ENCODE results near the gene GFOD1. TPM values are rescaled to one million over a fixed set of nuclear protein-coding genes. Genes with fewer than 3 reads are reported as not detected.
"Not testable (repeated sequence)": the region's sequence is repeated elsewhere in the genome, so short reads cannot be mapped to it uniquely, and the experiment has no call there.

The GFOD1 gene
- total RNA-seq, 1 donor from 2014 or later, result 9.6 TPM

GRCh38 chr6:13468839-13469238 is 18.6 kb downstream of the GFOD1 start:
- ATAC-seq, result no peak

GRCh38 chr6:13467216-13467600 is 20.2 kb downstream of the GFOD1 start:
- ATAC-seq (peak; percentile 51), DNase-seq (ENCODE audit: low spot score) (peak; percentile 40)

More at GRCh38 chr6:13468839-13469238, 18.6 kb downstream of the GFOD1 start:
- DNase-seq (ENCODE audit: low spot score), result peak; percentile 14

GRCh38 chr6:13466304-13467215 is 20.8 kb downstream of the GFOD1 start:
- DNase-seq (ENCODE audit: low spot score) (peak; percentile 33), ATAC-seq (no peak)

GRCh38 chr6:13465734-13466133 is 21.7 kb downstream of the GFOD1 start:
- ATAC-seq (no peak), DNase-seq (ENCODE audit: low spot score) (peak; percentile 15)

- ATAC-seq (no peak), DNase-seq (ENCODE audit: low spot score) (peak; percentile 35)
These were observed 23.5 kb downstream of the GFOD1 start for GRCh38 chr6:13463941-13464340.

DNA sequence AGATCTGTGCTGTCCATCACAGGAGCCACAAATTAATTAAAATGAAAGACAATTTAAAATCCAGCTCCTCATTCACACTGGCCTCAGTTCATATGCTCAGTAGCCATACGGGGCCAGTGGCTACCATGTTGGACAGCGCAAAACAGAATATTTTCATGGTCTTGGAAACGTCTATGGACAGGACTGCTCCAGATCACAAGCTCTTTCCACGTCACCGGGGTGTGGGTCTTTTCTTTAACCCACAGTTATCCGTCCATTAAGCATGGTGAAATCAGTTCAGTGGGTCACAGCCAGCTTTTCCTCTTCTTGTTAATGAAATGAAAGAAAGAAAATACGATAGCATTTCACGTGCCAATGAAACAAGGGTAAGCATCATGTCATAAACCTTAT is 24.1 kb downstream of the GFOD1 start:
- DNase-seq (ENCODE audit: low spot score) (no peak), ATAC-seq (no peak)

GRCh38 chr6:13462458-13463327 is 24.7 kb downstream of the GFOD1 start:
- ATAC-seq, result no peak
- peak; percentile 41 for DNase-seq (ENCODE audit: low spot score)

DNA sequence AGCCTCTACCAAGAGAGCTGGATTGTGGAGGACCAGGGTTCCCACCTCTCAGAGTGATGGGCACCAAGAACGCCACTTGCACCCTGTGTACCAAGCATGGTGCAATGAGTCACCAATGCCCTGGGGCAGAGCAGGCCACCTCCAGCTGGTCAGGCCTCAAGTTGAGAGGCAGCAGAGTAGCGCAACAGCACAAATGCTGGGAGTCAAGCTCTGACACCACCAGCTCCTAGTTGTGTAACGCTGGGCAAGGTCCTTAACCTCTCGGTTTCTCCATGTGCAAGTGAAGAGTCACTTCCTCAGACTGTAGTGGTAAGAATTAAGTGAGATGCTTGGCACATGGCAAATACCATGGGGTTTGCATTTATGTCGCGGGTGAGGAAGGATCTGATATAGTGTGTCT is 25.6 kb downstream of the GFOD1 start:
- DNase-seq (ENCODE audit: low spot score) (peak; percentile 74), ATAC-seq (peak; percentile 90)

GRCh38 chr6:13461307-13461706 is 26.1 kb downstream of the GFOD1 start:
- peak; percentile 35 for DNase-seq (ENCODE audit: low spot score)
- ATAC-seq, result no peak

DNA sequence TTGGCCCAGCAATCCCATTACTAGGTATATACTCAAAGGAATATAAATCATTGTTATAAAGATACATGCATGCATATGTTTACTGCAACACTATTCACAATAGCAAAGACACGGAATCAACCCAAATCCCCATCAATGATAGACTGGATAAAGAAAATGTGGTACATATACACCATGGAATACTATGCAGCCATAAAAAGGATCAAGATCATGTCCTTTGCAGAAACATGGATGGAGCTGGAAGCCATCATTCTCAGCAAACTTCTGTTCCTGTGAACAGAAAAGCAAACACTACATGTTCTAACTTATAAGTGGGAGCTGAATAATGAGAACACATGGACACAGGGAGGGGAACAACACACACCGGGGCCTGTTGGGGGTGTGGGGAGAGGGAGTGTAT is 27.1 kb downstream of the GFOD1 start:
- not testable (repeated sequence) for ATAC-seq; DNase-seq (ENCODE audit: low spot score)

- ATAC-seq (no peak), DNase-seq (ENCODE audit: low spot score) (peak; percentile 28)
These were observed 29.8 kb downstream of the GFOD1 start for GRCh38 chr6:13457577-13457976.

DNA sequence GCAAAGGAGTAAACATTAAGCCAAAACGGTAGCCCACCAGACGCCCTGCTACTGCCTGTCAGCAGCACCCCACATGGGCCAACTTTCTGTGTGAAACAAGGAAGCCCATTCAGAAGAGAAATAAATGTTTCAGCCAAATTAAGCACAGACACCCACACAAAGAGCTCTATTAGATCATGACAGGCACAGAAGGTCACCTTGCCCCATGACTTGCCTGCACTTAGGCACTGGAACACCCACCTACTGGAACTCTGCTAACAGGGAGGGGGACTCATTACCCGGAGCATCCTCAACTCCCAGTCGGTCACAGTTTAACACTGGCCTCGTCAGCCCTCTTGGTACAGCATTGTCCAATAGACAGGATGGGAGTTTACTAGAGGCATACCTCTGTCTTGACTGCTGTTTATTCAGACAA is 31.8 kb downstream of the GFOD1 start:
- peak; percentile 37 for ATAC-seq
- peak; percentile 41 for DNase-seq (ENCODE audit: low spot score)

- peak; percentile 47 for DNase-seq (ENCODE audit: low spot score)
These were observed 32.8 kb downstream of the GFOD1 start for GRCh38 chr6:13454286-13455221.

GRCh38 chr6:13453771-13454251 is 33.6 kb downstream of the GFOD1 start:
- DNase-seq (ENCODE audit: low spot score), result peak; percentile 24
- ATAC-seq, result no peak

More at GRCh38 chr6:13454286-13455221, 32.8 kb downstream of the GFOD1 start:
- peak; percentile 45 for ATAC-seq

GRCh38 chr6:13453153-13453552 is 34.2 kb downstream of the GFOD1 start:
- no peak for ATAC-seq
- no peak for DNase-seq (ENCODE audit: low spot score)

DNA sequence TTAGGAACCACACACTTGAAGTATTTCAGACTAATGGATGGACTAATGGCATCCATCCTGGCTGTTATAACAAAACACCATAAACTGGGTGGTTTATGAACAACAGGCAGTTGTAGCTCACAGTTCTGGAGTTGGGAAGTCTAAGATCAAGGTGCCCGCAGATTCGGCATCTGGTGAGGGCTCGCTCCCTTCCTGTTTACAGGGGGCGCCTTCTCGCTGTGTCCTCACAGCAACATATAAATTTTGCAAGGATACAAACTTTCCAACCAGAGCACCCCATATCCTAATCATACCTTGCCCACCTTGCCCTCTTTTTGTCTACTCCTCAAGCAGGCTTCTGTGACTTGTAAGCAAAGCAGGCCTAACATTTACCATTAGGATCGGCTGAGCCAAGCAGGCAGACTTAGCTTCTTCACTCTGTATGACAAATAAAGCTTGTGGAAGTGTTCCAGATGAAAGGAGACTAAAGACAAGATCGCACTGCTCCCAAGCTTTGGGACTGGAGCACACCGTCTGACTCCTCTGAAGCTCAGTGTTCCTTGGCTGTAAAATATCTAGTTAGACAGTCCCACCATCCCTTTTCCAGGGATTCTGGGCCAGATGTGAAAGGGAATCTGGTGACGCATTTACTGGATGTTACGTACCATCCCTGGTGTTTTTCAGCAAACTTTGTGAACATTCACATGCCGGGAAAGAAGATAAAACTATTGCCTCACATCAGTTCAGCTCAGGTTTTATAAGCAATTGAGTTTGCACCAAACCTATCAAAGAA is 34.9 kb downstream of the GFOD1 start:
- no peak for ATAC-seq
- peak; percentile 24 for DNase-seq (ENCODE audit: low spot score)

DNA sequence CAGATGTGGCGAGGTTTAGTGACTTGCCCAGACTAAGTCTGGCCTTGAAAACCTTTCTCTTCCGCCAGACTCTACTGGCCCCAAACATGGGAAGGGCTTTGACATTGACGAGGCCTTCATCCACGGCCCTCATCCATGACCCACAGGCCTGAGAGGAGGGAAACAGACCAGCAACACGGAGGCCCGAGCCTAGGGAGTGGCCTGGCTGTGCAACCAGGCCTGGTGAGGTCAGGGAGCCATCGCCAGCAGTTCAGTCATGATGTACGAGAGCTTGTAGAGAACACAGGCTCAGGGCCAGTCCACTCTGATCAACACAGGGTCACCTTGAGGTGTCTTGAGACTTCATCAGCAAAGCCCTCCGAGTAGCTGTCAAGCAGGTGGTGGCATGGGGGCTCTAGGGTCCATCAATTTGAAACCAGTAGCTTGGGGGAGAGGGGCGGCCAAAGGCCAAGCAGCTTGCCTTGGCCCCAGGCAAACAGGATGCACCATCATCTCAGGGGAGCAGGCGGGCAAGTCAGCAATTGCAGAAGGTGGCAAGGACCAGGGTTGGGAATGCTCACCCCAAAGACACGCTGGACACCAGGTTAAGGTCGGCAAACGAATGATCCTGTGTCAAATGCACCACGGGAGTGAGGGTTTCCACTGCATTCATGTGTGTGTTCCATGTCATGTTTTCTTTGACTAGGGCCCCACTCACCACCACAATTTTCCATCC is 36.1 kb downstream of the GFOD1 start:
- no peak for ATAC-seq
- DNase-seq (ENCODE audit: low spot score), result peak; percentile 40

DNA sequence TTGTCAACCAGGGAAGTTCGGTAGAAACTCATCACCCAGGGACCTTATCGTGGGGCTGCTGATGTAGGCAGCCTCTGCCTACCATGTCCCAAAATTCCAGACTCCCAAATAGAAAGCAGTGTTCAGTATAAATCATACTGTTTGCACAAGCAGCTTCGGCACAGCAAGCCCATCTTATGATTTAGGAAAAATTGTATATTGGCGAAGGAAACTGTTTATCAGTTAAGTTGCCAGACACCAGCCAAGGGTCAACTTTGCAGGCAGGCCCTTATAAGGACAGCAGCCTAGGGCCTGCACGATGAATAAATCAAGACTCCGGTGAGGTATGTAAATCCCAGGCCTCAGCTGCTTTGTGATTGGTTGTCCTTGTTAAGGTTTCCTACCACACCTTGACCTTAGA is 36.8 kb downstream of the GFOD1 start:
- no peak for ATAC-seq

More for the DNA sequence above, 36.8 kb downstream of the GFOD1 start:
- no peak for DNase-seq (ENCODE audit: low spot score)

Data from left lobe of liver (tissue), 2 donors.